HG03139 (cell line): ENCODE measurements around the gene PLCB3.

Experiments
- ATAC-seq: cut with Tn5 transposase; IDR thresholded peaks from one replicate; pipeline ENCODE4 v1.9.1; 2021; ENCODE audit not compliant: unreplicated experiment

PLCB3 gene

GRCh38 chr11:64220798-64221197 is 30.5 kb upstream of the PLCB3 start:
- no peak for ATAC-seq

GRCh38 chr11:64222651-64223000 is 28.7 kb upstream of the PLCB3 start:
- ATAC-seq, result no peak

GRCh38 chr11:64223001-64223651 is 28.2 kb upstream of the PLCB3 start:
- no peak for ATAC-seq

GRCh38 chr11:64224151-64224890 is 27.0 kb upstream of the PLCB3 start:
- ATAC-seq, result no peak

GRCh38 chr11:64224891-64225607 is 26.3 kb upstream of the PLCB3 start:
- ATAC-seq, result no peak

- ATAC-seq, result peak; percentile 33
Measured at GRCh38 chr11:64225608-64226506, 25.5 kb upstream of the PLCB3 start, which contains the start of the genes NUDT22 and TRPT1. NUDT22 (plus strand) TSS chr11:64226274; CDS start chr11:64226653, 379 bp downstream. TRPT1 (minus strand) TSS chr11:64226186; CDS start chr11:64225860, 326 bp downstream.

- ATAC-seq, result no peak
Measured at GRCh38 chr11:64226507-64227051, 24.8 kb upstream of the PLCB3 start.

- no peak for ATAC-seq
Measured at GRCh38 chr11:64227405-64227956, 23.8 kb upstream of the PLCB3 start.

- ATAC-seq, result no peak
Measured at GRCh38 chr11:64229090-64229743, 22.1 kb upstream of the PLCB3 start.

- no peak for ATAC-seq
Measured at GRCh38 chr11:64229744-64230170, 21.6 kb upstream of the PLCB3 start.

GRCh38 chr11:64230171-64230984 is 21.0 kb upstream of the PLCB3 start, which contains the start of gene DNAJC4:
DNAJC4 (plus strand) TSS chr11:64230548; CDS start chr11:64230855, 307 bp downstream.
- no peak for ATAC-seq

GRCh38 chr11:64230985-64231365 is 20.4 kb upstream of the PLCB3 start:
- no peak for ATAC-seq

- ATAC-seq, result no peak
Measured at GRCh38 chr11:64231546-64231945, 19.8 kb upstream of the PLCB3 start.

GRCh38 chr11:64232182-64232966 is 19.0 kb upstream of the PLCB3 start:
- no peak for ATAC-seq

- ATAC-seq, result no peak
Measured at GRCh38 chr11:64232967-64233315, 18.4 kb upstream of the PLCB3 start.

GRCh38 chr11:64233913-64234586 is 17.3 kb upstream of the PLCB3 start, which contains the start of gene VEGFB:
VEGFB (plus strand) TSS chr11:64234584; CDS start chr11:64234834, 250 bp downstream.
- ATAC-seq, result no peak

- ATAC-seq, result no peak
Measured at GRCh38 chr11:64234647-64235379, 16.5 kb upstream of the PLCB3 start.
